ENCODE data around the gene TEX14.
A peak's percentile ranks its signal among the peaks of the same experiment; 100 is the strongest.
"Not testable (repeated sequence)": the region's sequence is repeated elsewhere in the genome, so short reads cannot be mapped to it uniquely, and the experiment has no call there.

TEX14 gene

GRCh38 chr17:58583486-58583885 is 108.4 kb downstream of the TEX14 start:
- no peak for DNase-seq (ENCODE audit: insufficient read length, low spot score)
- FAIRE-seq = no peak
- no peak for TF ChIP-seq CTCF (IDR thresholded peaks at IDR 0.05; ENCODE audit: insufficient read depth, missing control alignments)

DNA sequence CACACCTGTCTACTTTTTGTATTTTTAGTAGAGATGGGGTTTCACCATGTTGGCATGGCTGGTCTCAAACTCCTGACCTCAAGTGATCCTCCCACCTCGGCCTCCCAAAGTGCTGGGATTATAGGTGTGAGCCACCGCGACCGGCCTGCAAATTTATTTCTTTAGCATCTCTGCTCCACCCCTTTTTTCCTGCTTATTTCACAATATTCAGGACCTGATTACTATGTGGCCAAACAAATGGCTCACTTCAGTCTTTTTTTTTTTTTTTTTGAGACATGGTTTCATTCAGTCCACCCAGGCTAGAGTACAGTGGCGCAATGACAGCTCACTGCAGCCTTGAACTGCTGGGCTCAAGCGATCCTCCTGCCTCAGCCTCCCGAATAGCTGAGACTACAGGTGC is 109.1 kb downstream of the TEX14 start:
- DNase-seq (ENCODE audit: insufficient read length, low spot score); FAIRE-seq: not testable (repeated sequence)

DNA sequence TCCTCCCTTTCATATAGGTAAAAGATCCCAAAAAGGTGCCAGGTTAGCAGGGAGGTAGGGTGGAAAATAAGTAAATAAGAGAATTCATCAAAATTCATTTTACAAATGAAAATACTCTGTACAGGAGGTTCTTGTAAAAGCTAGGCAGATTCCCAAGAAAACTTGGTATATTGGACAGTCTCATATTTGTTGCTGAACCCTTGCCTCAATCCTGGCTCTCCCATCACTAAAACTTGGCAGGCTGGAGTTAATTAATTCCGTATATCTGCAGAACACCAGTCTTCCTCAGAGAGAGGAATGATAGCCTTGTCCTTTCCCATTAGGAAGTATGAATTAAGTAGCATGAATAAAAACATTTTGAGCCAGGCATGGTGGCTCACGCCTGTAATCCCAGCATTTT is 111.2 kb downstream of the TEX14 start:
- no peak for DNase-seq (ENCODE audit: insufficient read length, low spot score)
- no peak for FAIRE-seq
- no peak for TF ChIP-seq CTCF (IDR thresholded peaks at IDR 0.05; ENCODE audit: insufficient read depth, missing control alignments)

DNA sequence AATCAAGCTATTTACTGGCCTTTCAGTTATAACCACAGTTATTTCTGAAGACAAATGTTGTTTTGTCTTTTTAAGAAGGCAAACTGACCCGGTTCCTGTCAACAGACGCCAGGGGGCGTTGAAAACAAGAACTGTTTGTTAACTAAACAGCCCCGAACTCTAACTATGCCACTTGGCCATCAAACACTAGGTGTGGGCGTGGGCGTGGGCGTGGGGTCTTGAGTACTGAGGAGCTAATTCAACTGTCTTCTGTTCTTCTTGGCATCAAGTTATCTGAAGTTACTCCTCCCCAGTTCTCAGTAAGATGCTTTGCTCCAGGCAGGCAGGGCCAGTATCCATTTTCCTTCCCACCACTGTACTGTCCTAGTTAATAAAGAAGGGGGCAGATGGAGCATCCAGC is 114.1 kb downstream of the TEX14 start:
- DNase-seq (ENCODE audit: insufficient read length, low spot score) (no peak), FAIRE-seq (no peak)

GRCh38 chr17:58576679-58577367 is 115.0 kb downstream of the TEX14 start:
- FAIRE-seq (no peak), DNase-seq (ENCODE audit: insufficient read length, low spot score) (no peak)
- no peak for TF ChIP-seq CTCF (IDR thresholded peaks at IDR 0.05; ENCODE audit: insufficient read depth, missing control alignments)

More for the DNA sequence above, 114.1 kb downstream of the TEX14 start:
- TF ChIP-seq CTCF (IDR thresholded peaks at IDR 0.05; ENCODE audit: insufficient read depth, missing control alignments) = peak; percentile 85

- DNase-seq (ENCODE audit: insufficient read length, low spot score) = no peak
- no peak for TF ChIP-seq CTCF (IDR thresholded peaks at IDR 0.05; ENCODE audit: insufficient read depth, missing control alignments)
- FAIRE-seq = no peak
Measured at GRCh38 chr17:58575511-58575910, 116.3 kb downstream of the TEX14 start.

DNA sequence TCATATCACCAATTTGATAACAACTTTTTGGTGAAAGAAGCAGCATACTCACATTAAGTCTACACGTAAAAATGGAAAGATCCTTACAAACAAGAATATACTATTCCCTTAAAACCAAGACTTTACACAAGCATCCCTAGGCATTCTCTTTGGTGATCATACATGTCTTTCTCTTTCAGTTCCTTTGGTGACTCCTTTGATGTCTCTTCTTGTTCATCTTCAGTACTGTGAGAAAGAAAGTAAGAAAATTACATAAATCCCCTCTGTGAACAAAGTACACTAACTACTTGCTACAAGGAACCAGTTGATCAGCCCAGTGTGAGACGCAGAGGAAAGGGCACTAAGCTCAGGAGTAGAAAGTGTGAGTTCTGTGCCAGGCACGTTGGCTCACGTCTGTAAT is 117.8 kb downstream of the TEX14 start:
- DNase-seq (ENCODE audit: insufficient read length, low spot score) (no peak), FAIRE-seq (no peak)
- no peak for TF ChIP-seq CTCF (IDR thresholded peaks at IDR 0.05; ENCODE audit: insufficient read depth, missing control alignments)

GRCh38 chr17:58572846-58573245 is 119.0 kb downstream of the TEX14 start:
- TF ChIP-seq CTCF (IDR thresholded peaks at IDR 0.05; ENCODE audit: insufficient read depth, missing control alignments) = no peak
- FAIRE-seq = no peak
- DNase-seq (ENCODE audit: insufficient read length, low spot score) = no peak

All from D721Med (cell line).